Measurements from ENCODE around the gene ZNF664.
"Not testable (repeated sequence)": the region's sequence is repeated elsewhere in the genome, so short reads cannot be mapped to it uniquely, and the experiment has no call there.

Gene ZNF664

GRCh38 chr12:123941624-123942237, 31.3 kb upstream of the ZNF664 start:
- no peak for DNase-seq (ENCODE audit: low read depth in 2 of 2)

GRCh38 chr12:123942238-123942653, 30.8 kb upstream of the ZNF664 start:
- no peak for DNase-seq (ENCODE audit: low read depth in 2 of 2)

GRCh38 chr12:123942911-123943648, 29.9 kb upstream of the ZNF664 start:
- DNase-seq (ENCODE audit: low read depth in 2 of 2) = no peak

- DNase-seq (ENCODE audit: low read depth in 2 of 2) = no peak
Measured at GRCh38 chr12:123943816-123944215, 29.2 kb upstream of the ZNF664 start.

- no peak for DNase-seq (ENCODE audit: low read depth in 2 of 2)
Measured at GRCh38 chr12:123944696-123945095, 28.3 kb upstream of the ZNF664 start.

GRCh38 chr12:123945287-123946151, 27.5 kb upstream of the ZNF664 start:
- no peak for DNase-seq (ENCODE audit: low read depth in 2 of 2)

GRCh38 chr12:123946152-123946515, 26.9 kb upstream of the ZNF664 start:
- DNase-seq (ENCODE audit: low read depth in 2 of 2) = no peak

- DNase-seq (ENCODE audit: low read depth in 2 of 2) = not testable (repeated sequence)
Measured at GRCh38 chr12:123946516-123947505, 26.2 kb upstream of the ZNF664 start.

GRCh38 chr12:123947531-123947930, 25.5 kb upstream of the ZNF664 start:
- DNase-seq (ENCODE audit: low read depth in 2 of 2) = not testable (repeated sequence)

- no peak for DNase-seq (ENCODE audit: low read depth in 2 of 2)
Measured at GRCh38 chr12:123948401-123948795, 24.6 kb upstream of the ZNF664 start.

GRCh38 chr12:123948796-123949769, 23.9 kb upstream of the ZNF664 start:
- DNase-seq (ENCODE audit: low read depth in 2 of 2) = no peak

- no peak for DNase-seq (ENCODE audit: low read depth in 2 of 2)
Measured at GRCh38 chr12:123949770-123950165, 23.2 kb upstream of the ZNF664 start.

GRCh38 chr12:123950476-123951349, 22.3 kb upstream of the ZNF664 start:
- no peak for DNase-seq (ENCODE audit: low read depth in 2 of 2)

GRCh38 chr12:123951467-123951866, 21.5 kb upstream of the ZNF664 start:
- DNase-seq (ENCODE audit: low read depth in 2 of 2) = no peak

GRCh38 chr12:123952037-123952436, 21.0 kb upstream of the ZNF664 start:
- DNase-seq (ENCODE audit: low read depth in 2 of 2) = no peak

- DNase-seq (ENCODE audit: low read depth in 2 of 2) = no peak
Measured at GRCh38 chr12:123954647-123955350, 18.2 kb upstream of the ZNF664 start.

GRCh38 chr12:123956249-123956648, 16.8 kb upstream of the ZNF664 start:
- no peak for DNase-seq (ENCODE audit: low read depth in 2 of 2)

GRCh38 chr12:123957196-123957595, 15.8 kb upstream of the ZNF664 start:
- DNase-seq (ENCODE audit: low read depth in 2 of 2) = no peak

GRCh38 chr12:123958462-123958861, 14.6 kb upstream of the ZNF664 start:
- DNase-seq (ENCODE audit: low read depth in 2 of 2) = no peak
